Stimulated activated CD8-positive, alpha-beta memory T cell treated with anti-CD3 and anti-CD28 coated beads, Interleukin-2, amount 100 ng/mL, for 48 hours (primary cell): ENCODE measurements around the gene CCNL2.

ENCODE experiments used
- DNase-seq, 2 donors: peaks; one replicate each; pipeline ENCODE4 v3.0.0-alpha.2; 2020; ENCODE audit warnings: low read depth in 2 of 2

Gene CCNL2

GRCh38 chr1:1342061-1342562, 57.0 kb downstream of the CCNL2 start:
- DNase-seq = no peak

- no peak for DNase-seq
Observed at GRCh38 chr1:1341549-1342021, 57.5 kb downstream of the CCNL2 start.

DNA sequence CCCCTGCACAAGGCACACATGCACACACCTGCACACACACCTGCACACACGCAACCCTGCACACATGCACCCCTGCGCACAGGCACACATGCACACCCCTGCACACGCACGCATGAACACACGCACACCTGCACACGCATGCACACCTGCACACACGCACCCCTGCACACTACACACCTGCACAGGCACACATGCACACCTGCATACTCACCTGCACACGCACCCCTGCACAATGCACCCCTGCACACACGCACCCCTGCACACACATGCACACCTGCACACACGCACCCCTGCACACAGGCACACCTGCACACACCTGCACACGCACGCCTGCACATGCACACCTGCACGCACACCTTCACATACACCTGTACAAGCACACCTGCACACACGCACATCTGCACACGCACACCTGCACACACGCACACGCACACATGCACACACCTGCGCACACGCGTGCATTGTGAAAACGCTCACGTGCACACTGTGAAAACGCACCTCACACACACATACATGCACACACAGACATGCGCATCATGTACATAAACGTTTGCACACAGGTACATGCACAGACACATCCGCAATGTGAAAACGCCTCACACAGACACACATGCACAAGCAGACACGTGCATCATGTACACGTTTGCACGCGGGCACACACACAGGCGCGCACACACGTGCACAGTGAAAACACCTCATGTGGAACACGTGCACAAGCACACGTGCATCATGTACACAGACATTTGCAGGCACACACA, 58.2 kb downstream of the CCNL2 start:
- DNase-seq = no peak

DNA sequence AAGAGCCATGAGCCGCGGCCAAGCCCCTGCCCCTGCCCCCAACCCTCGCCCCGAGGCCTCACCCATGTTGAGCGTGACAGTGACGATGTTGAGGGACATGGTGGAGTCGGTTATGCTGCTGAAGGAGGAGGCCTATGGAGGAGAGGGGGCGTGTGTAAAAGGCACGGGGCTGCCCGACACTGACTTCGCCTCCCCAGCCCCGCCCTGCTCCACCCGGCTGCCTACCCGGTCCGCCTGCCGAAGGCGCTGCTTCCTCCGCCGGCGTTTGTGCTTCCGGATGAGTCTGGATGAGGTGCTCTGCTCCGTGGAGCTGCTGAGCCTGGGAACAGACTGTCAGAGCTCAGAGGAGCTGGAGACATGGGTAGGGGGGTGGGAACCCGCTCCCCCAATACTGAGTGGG, 59.0 kb downstream of the CCNL2 start:
- no peak for DNase-seq

- DNase-seq = no peak
Observed at GRCh38 chr1:1338278-1338677, 60.9 kb downstream of the CCNL2 start.

DNA sequence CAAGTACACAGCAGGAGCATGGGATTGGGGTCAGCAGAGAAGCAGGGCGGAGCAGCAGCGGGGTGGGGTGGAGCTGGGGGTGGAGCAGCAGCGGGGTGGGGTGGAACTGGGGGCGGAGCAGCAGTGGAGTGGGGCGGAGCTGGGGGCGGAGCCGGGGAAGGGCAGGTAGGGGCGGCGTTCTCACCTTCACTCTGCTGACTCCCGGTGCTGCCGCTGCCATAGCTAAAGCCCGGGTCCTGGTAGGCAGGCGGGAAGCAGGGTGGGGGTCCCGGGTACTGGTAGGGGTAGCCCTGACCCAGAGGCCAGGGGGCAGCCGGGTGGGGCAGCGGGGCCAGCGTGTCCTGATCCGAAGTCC, 61.4 kb downstream of the CCNL2 start:
- peak in 1 of 2 donors; percentile 51 for DNase-seq

DNA sequence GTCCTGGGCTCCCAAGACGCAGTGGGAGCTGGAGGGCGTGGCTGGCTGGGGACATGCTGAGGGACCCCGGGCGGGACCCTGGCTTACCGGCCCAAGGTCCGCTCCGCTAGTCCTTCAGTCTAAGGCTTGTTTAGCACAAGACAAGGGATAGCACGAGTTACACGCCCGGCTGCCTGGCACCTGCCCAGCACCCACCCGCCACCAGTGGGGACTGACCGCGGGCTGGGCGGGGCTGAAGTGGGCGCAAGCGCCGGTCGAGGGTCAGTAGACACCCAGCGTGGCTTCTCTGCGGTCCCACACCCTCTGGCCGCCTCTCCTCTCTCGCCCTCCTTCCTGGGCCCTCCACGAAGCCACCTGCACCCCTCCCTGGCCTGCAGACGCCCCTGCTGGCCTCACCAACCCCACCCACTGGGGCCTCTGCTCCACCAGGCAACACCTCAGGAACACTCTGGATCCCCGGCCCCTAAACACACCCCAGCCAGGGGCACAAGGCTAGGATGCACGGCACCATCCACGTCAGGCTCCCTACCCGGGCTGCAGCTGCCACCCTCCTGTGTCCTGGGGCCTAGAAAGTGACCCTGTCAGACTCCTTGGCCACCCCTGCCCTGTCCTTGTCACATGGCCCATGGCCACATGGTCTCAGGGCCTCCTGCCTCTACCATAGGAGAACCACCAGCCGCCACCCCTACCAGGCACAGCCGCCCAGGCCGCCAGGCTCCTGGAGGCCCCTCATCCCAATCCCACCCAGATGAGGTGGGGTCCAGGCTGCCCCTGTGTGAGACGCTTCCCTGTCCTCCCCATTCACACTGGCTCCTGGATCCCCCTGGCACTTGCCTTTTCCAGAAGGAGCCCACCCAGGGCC, 62.0 kb downstream of the CCNL2 start:
- no peak for DNase-seq

DNA sequence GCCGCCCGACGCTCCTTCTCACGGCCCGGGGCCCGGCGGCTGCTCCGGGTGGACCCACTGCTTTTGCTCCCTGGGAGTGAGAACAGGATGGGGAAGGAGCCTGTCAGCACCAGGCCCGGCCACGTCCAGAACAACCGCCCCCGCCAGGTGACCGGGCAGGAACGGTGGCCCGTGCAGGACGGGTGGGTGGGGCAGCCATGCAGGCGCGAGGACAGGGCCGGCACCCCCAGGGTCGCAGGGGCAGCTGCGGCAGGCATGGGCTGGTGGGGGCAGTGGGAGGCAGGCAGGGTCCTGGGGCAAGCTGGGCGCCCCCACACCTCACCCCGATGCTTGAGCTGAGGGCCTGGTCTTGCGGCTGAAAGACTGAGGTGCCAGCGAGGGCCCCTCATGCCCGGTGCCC, 62.7 kb downstream of the CCNL2 start:
- no peak for DNase-seq

- DNase-seq = no peak
Observed at GRCh38 chr1:1335792-1336248, 63.3 kb downstream of the CCNL2 start.
